HEK293 (cell line): Measurements from ENCODE around the gene KLC1.

Source experiments
- CTCF ChIA-PET: fragments of 350-600 bp; formaldehyde crosslinking; extraction: SDS; loops from one replicate; lab custom pipeline; 2021; ENCODE audit warnings: antibody characterized with exemption; lab: Yijun Ruan, JAX
- POLR2A ChIA-PET: fragments of 300-600 bp; formaldehyde crosslinking; extraction: SDS; loops from one replicate; lab custom pipeline; 2020; ENCODE audit warnings: antibody characterized with exemption, inconsistent platforms; lab: Yijun Ruan, JAX
- H3K27ac ChIP-seq: fragments of 200-500 bp; sonication (Bioruptor generic); 2 replicates; pipeline ENCODE4 v1.5.1; 2014; ENCODE audit warnings: low read depth, low read length, control low read depth, inconsistent platforms; ENCODE audit errors: extremely low read depth
- H3K36me3 ChIP-seq, 2 experiments: fragments of 200-500 bp in 1 of 2; sonication (Bioruptor generic) in 1 of 2; 1 replicate in 1 of 2; 2 replicates in 1 of 2; pipeline ENCODE4 v1.5.1; 2014 to 2017; ENCODE audit warnings: inconsistent platforms in 2 of 2, low read length in 2 of 2; ENCODE audit not compliant: control insufficient read depth in 2 of 2, insufficient read depth in 1 of 2
- H3K4me1 ChIP-seq: fragments of 200-500 bp; sonication (Bioruptor generic); 2 replicates; pipeline ENCODE4 v1.5.1; 2014; ENCODE audit warnings: mild to moderate bottlenecking, low read length, inconsistent platforms; ENCODE audit not compliant: control insufficient read depth, insufficient read depth
- H3K4me3 ChIP-seq: 2 replicates; pipeline ENCODE4 v1.5.1; 2011; ENCODE audit warnings: low read depth, mild to moderate bottlenecking, control low read depth, low read length, moderate library complexity
- H3K9me3 ChIP-seq: fragments of 200-500 bp; sonication (Bioruptor generic); 2 replicates; pipeline ENCODE4 v1.5.1; 2014; ENCODE audit warnings: low read depth, low read length, inconsistent platforms; ENCODE audit not compliant: control insufficient read depth, insufficient read depth
- KLF10 ChIP-seq: fragments of 450-650 bp; IDR thresholded peaks from 2 replicates; pipeline ENCODE4 v1.5.1; 2018; ENCODE audit warnings: missing biosample characterization, mild to moderate bottlenecking, missing genetic modification characterization
- OSR2 ChIP-seq: fragments of 450-650 bp; formaldehyde crosslinking; IDR thresholded peaks from 2 replicates; pipeline ENCODE4 v1.5.1; 2016; ENCODE audit warnings: missing biosample characterization, missing genetic modification characterization
- SCRT1 ChIP-seq: fragments of 450-650 bp; formaldehyde crosslinking; IDR thresholded peaks from 2 replicates; pipeline ENCODE4 v1.5.1; 2016; ENCODE audit warnings: missing biosample characterization, missing genetic modification characterization, borderline replicate concordance
- SP7 ChIP-seq: fragments of 450-650 bp; formaldehyde crosslinking; IDR thresholded peaks from 2 replicates; pipeline ENCODE4 v1.5.1; 2016; ENCODE audit warnings: missing biosample characterization, missing genetic modification characterization
- ZBTB20 ChIP-seq: fragments of 450-650 bp; formaldehyde crosslinking; IDR thresholded peaks from 2 replicates; pipeline ENCODE4 v1.5.1; 2016; ENCODE audit warnings: missing biosample characterization, missing genetic modification characterization
- ZBTB21 ChIP-seq: fragments of 450-650 bp; formaldehyde crosslinking; IDR thresholded peaks from 2 replicates; pipeline ENCODE4 v1.5.1; 2017; ENCODE audit warnings: missing biosample characterization, missing genetic modification characterization
- ZBTB48 ChIP-seq: fragments of 450-650 bp; formaldehyde crosslinking; IDR thresholded peaks from 2 replicates; pipeline ENCODE4 v1.5.1; 2016; ENCODE audit warnings: missing biosample characterization, missing genetic modification characterization
- ZNF169 ChIP-seq: fragments of 450-650 bp; formaldehyde crosslinking; IDR thresholded peaks from 2 replicates; pipeline ENCODE4 v1.5.1; 2016; ENCODE audit warnings: missing biosample characterization, missing genetic modification characterization
- ZNF211 ChIP-seq: fragments of 450-650 bp; formaldehyde crosslinking; IDR thresholded peaks from 2 replicates; pipeline ENCODE4 v1.5.1; 2016; ENCODE audit warnings: low read depth, missing biosample characterization, missing genetic modification characterization
- ZNF24 ChIP-seq: fragments of 450-650 bp; formaldehyde crosslinking; IDR thresholded peaks from 2 replicates; pipeline ENCODE4 v1.5.1; 2016; ENCODE audit warnings: missing biosample characterization, missing genetic modification characterization
- ZNF311 ChIP-seq: fragments of 450-650 bp; formaldehyde crosslinking; IDR thresholded peaks from 2 replicates; pipeline ENCODE4 v1.5.1; 2017; ENCODE audit warnings: missing biosample characterization, missing genetic modification characterization, borderline replicate concordance
- ZNF404 ChIP-seq: fragments of 450-650 bp; formaldehyde crosslinking; IDR thresholded peaks from 2 replicates; pipeline ENCODE4 v1.5.1; 2017; ENCODE audit warnings: missing biosample characterization, missing genetic modification characterization
- ZNF658 ChIP-seq: fragments of 450-650 bp; formaldehyde crosslinking; IDR thresholded peaks from 2 replicates; pipeline ENCODE4; 2016; ENCODE audit warnings: missing biosample characterization, missing genetic modification characterization
- ZNF76 ChIP-seq: fragments of 450-650 bp; formaldehyde crosslinking; IDR thresholded peaks from 2 replicates; pipeline ENCODE4; 2016; ENCODE audit warnings: low read depth, missing biosample characterization, missing genetic modification characterization, borderline replicate concordance
- ZSCAN23 ChIP-seq: fragments of 450-650 bp; formaldehyde crosslinking; IDR thresholded peaks from 2 replicates; pipeline ENCODE4 v1.5.1; 2016; ENCODE audit warnings: missing biosample characterization, missing genetic modification characterization
- TF ChIP-seq, protein P1 (sequence below): fragments of 450-650 bp; IDR thresholded peaks from 2 replicates; pipeline ENCODE4 v1.5.1; 2018; ENCODE audit warnings: missing biosample characterization, missing genetic modification characterization
- TF ChIP-seq, protein P2 (sequence below): fragments of 450-650 bp; formaldehyde crosslinking; IDR thresholded peaks from 2 replicates; pipeline ENCODE4 v1.5.1; 2017; ENCODE audit warnings: missing biosample characterization, missing genetic modification characterization
- TF ChIP-seq, protein P3 (sequence below): fragments of 450-650 bp; formaldehyde crosslinking; conservative IDR thresholded peaks from 2 replicates; pipeline ENCODE4 v1.5.1; 2016; ENCODE audit warnings: low read depth, missing biosample characterization, missing genetic modification characterization

The KLC1 gene

DNA sequence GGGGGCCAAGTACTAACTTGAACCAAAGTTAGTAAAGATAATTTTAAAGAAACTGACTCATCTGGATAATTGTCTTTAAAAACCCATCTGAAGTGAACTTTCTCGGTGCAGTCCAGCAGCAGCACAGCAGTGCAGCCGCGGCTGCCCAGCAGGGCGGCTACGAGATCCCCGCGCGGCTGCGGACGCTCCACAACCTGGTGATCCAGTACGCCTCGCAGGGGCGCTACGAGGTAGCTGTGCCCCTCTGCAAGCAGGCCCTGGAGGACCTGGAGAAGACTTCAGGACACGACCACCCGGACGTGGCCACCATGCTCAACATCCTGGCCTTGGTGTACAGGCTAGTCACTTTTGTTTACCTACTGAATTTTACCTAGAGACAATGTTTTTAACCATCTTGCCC, 33.6 kb downstream of the KLC1 start:
- CTCF ChIA-PET, result no interaction called here
- no peak for TF ChIP-seq ZSCAN23 (tag by site-specific recombination)
- no peak for TF ChIP-seq ZNF211 (tag by site-specific recombination)
- no peak for TF ChIP-seq ZBTB20 (tag by site-specific recombination)
- TF ChIP-seq ZNF658 (tag by site-specific recombination), result no peak
- no peak for TF ChIP-seq ZBTB21 (tag by site-specific recombination)
- TF ChIP-seq, all 188 proteins: peak for 0
- Histone ChIP-seq H3K36me3 (peaks cover 54 to 75% of the 10 kb centered on the region in 2 experiments), H3K4me3 (no peak overlapping the region), H3K27ac (no peak overlapping the region), H3K9me3 (no peaks in the 10 kb centered on the region), H3K4me1 (no peaks in the 10 kb centered on the region)
- POLR2A ChIA-PET, result no interaction called here

DNA sequence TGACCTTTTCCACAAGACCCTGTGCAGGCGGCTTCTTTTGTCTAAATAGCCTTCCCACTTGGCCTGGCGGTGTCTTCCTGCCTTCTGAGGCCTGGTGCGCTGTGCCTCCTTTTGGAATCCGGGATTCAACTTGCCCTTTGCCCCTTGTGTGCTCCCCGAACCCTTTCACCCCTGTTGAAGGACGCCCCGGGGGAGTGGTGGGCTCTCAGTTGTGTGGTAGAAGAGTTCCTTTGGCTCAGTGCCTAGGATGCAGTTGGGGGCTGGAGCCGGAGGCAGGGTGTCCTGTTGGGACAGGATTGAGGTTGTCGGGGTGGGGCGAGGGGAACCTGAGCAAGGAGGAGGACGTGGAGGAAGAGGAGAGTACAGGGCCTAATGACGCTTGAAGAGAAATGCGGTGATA, 34.5 kb downstream of the KLC1 start:
- ChIA-PET CTCF (no interaction called here), POLR2A (no interaction called here)
- H3K27ac ChIP-seq, result no peak overlapping the region
- H3K36me3 ChIP-seq, result peaks cover 53 to 75% of the 10 kb centered on the region in 2 experiments
- no peak overlapping the region for H3K4me3 ChIP-seq
- H3K9me3 ChIP-seq, result no peaks in the 10 kb centered on the region
- no peaks in the 10 kb centered on the region for H3K4me1 ChIP-seq
- no peak for TF ChIP-seq ZNF24
- TF ChIP-seq OSR2 (tag by site-specific recombination), result no peak
- no peak for TF ChIP-seq ZNF76 (tag by site-specific recombination)
- TF ChIP-seq ZNF404 (tag by site-specific recombination), result no peak
- no peak for TF ChIP-seq ZNF311
- no peak for TF ChIP-seq ZBTB48
- TF ChIP-seq, protein P1, sequence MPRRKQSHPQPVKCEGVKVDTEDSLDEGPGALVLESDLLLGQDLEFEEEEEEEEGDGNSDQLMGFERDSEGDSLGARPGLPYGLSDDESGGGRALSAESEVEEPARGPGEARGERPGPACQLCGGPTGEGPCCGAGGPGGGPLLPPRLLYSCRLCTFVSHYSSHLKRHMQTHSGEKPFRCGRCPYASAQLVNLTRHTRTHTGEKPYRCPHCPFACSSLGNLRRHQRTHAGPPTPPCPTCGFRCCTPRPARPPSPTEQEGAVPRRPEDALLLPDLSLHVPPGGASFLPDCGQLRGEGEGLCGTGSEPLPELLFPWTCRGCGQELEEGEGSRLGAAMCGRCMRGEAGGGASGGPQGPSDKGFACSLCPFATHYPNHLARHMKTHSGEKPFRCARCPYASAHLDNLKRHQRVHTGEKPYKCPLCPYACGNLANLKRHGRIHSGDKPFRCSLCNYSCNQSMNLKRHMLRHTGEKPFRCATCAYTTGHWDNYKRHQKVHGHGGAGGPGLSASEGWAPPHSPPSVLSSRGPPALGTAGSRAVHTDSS (tag by site-specific recombination), result no peak
- TF ChIP-seq KLF10, result no peak
- TF ChIP-seq, protein P2, sequence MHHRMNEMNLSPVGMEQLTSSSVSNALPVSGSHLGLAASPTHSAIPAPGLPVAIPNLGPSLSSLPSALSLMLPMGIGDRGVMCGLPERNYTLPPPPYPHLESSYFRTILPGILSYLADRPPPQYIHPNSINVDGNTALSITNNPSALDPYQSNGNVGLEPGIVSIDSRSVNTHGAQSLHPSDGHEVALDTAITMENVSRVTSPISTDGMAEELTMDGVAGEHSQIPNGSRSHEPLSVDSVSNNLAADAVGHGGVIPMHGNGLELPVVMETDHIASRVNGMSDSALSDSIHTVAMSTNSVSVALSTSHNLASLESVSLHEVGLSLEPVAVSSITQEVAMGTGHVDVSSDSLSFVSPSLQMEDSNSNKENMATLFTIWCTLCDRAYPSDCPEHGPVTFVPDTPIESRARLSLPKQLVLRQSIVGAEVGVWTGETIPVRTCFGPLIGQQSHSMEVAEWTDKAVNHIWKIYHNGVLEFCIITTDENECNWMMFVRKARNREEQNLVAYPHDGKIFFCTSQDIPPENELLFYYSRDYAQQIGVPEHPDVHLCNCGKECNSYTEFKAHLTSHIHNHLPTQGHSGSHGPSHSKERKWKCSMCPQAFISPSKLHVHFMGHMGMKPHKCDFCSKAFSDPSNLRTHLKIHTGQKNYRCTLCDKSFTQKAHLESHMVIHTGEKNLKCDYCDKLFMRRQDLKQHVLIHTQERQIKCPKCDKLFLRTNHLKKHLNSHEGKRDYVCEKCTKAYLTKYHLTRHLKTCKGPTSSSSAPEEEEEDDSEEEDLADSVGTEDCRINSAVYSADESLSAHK (tag by site-specific recombination), result no peak
- no peak for TF ChIP-seq ZNF169 (tag by site-specific recombination)
- no peak for TF ChIP-seq SP7
- TF ChIP-seq, protein P3, sequence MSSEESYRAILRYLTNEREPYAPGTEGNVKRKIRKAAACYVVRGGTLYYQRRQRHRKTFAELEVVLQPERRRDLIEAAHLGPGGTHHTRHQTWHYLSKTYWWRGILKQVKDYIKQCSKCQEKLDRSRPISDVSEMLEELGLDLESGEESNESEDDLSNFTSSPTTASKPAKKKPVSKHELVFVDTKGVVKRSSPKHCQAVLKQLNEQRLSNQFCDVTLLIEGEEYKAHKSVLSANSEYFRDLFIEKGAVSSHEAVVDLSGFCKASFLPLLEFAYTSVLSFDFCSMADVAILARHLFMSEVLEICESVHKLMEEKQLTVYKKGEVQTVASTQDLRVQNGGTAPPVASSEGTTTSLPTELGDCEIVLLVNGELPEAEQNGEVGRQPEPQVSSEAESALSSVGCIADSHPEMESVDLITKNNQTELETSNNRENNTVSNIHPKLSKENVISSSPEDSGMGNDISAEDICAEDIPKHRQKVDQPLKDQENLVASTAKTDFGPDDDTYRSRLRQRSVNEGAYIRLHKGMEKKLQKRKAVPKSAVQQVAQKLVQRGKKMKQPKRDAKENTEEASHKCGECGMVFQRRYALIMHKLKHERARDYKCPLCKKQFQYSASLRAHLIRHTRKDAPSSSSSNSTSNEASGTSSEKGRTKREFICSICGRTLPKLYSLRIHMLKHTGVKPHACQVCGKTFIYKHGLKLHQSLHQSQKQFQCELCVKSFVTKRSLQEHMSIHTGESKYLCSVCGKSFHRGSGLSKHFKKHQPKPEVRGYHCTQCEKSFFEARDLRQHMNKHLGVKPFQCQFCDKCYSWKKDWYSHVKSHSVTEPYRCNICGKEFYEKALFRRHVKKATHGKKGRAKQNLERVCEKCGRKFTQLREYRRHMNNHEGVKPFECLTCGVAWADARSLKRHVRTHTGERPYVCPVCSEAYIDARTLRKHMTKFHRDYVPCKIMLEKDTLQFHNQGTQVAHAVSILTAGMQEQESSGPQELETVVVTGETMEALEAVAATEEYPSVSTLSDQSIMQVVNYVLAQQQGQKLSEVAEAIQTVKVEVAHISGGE (tag by site-specific recombination), result no peak
- no peak for TF ChIP-seq SCRT1 (tag by site-specific recombination)
